K562 (cell line): Measurements from ENCODE around the gene FN3KRP. TPM values are rescaled to one million over a fixed set of nuclear protein-coding genes. Genes with fewer than 3 reads are reported as not detected.
A peak's percentile ranks its signal among the peaks of the same experiment; 100 is the strongest.

Experiments
- C11orf30 ChIP-seq: fragments of 450-650 bp; IDR thresholded peaks from 2 replicates; pipeline ENCODE4 v1.6.1; 2016; ENCODE audit warnings: low read depth, mild to moderate bottlenecking
- CREB1 ChIP-seq, 2 experiments: sonication (generic) in 1 of 2; formaldehyde crosslinking in 1 of 2; IDR thresholded peaks; 2 replicates each; pipeline versions ENCODE4 v1.6.1 to v1.8.0; 2012 to 2022; ENCODE audit warnings: inconsistent platforms in 1 of 2, mild to moderate bottlenecking in 1 of 2, missing genetic modification reagents in 1 of 2, moderate library complexity in 1 of 2
- HDAC1 ChIP-seq, 2 experiments: fragments of 450-650 bp; IDR thresholded peaks; 2 replicates each; pipeline ENCODE4 v1.6.1; 2016 to 2017; ENCODE audit warnings: inconsistent platforms in 1 of 2, mild to moderate bottlenecking in 1 of 2, moderate library complexity in 1 of 2
- MCM5 ChIP-seq: fragments of 450-650 bp; IDR thresholded peaks from 2 replicates; pipeline ENCODE4 v1.6.1; 2016; ENCODE audit warnings: low read depth
- RBM25 ChIP-seq: fragments of 200-400 bp; formaldehyde crosslinking; IDR thresholded peaks from 2 replicates; pipeline ENCODE4 v1.6.1; 2018; ENCODE audit warnings: low read length, low read depth, moderate library complexity; ENCODE audit not compliant: severe bottlenecking
- RFX5 ChIP-seq: IDR thresholded peaks from 2 replicates; pipeline ENCODE4 v1.6.1; 2011; ENCODE audit warnings: low read depth, mild to moderate bottlenecking, improper control_type of control experiment, low read length
- STAG1 ChIP-seq: sonication (generic); formaldehyde crosslinking; IDR thresholded peaks from 2 replicates; pipeline ENCODE4 v1.5.0; 2020; ENCODE audit warnings: missing genetic modification reagents, borderline replicate concordance
- TSC22D4 ChIP-seq: fragments of 450-650 bp; IDR thresholded peaks from 2 replicates; pipeline ENCODE4 v1.6.1; 2016; ENCODE audit warnings: missing genetic modification characterization, missing biosample characterization, control low read depth
- XRCC4 ChIP-seq: IDR thresholded peaks from one replicate; pipeline ENCODE4 v1.6.1; 2011; ENCODE audit not compliant: insufficient read depth, insufficient read length; ENCODE audit errors: extremely low read depth
- ZNF518B ChIP-seq: fragments of 250-450 bp; sonication (Bioruptor Pico); IDR thresholded peaks from 2 replicates; pipeline ENCODE4 v1.5.0; 2021; ENCODE audit warnings: mild to moderate bottlenecking, moderate library complexity
- ZNF584 ChIP-seq: fragments of 200-800 bp; sonication (Bioruptor generic); IDR thresholded peaks from 2 replicates; pipeline ENCODE4 v1.6.1; 2016; ENCODE audit warnings: low read depth, mild to moderate bottlenecking, missing genetic modification characterization, missing compliant biosample characterization
- polyA plus RNA-seq, 8 experiments: library from polyadenylated mRNA; depleted of rRNA in 4 of 8; stranded (reverse) in 5 of 8; unstranded in 3 of 8; fragments of >200 nt; fragmentation: Nextera tagmentation in 2 of 8; fragmentation: Illumina TruSeq in 1 of 8; extraction: Ambion mirVana in 2 of 8; extraction: Trizol in 1 of 8; gene quantifications; 2 replicates each; pipeline versions ENCODE4 v1.2.1 to v1.2.3, GENCODE V29; 2011 to 2014; ENCODE audit warnings: inconsistent platforms in 1 of 8, missing spikeins in 1 of 8
- total RNA-seq, 7 experiments: library from RNA; depleted of rRNA in 6 of 7; stranded (reverse); fragments of >200 nt in 6 of 7; fragmentation: Illumina TruSeq in 2 of 7; extraction: Trizol in 2 of 7; gene quantifications; 2 replicates each; pipeline versions ENCODE4 v1.2.1 to v1.2.3, GENCODE V29; 2011 to 2021; ENCODE audit warnings: low replicate concordance in 1 of 7
- TF ChIP-seq, protein P1 (sequence below): sonication (generic); formaldehyde crosslinking; IDR thresholded peaks from 2 replicates; pipeline ENCODE4 v1.8.1; 2023; ENCODE audit warnings: mild to moderate bottlenecking, missing genetic modification reagents
- TF ChIP-seq, protein P2 (sequence below), 2 experiments: IDR thresholded peaks in 1 of 2; conservative IDR thresholded peaks in 1 of 2; 2 replicates each; pipeline ENCODE4 v1.6.1; 2016; ENCODE audit warnings: low read depth in 2 of 2, mild to moderate bottlenecking in 1 of 2, missing compliant biosample characterization in 1 of 2, missing genetic modification characterization in 1 of 2, moderate library complexity in 1 of 2
- TF ChIP-seq, protein P3 (sequence below): fragments of 250-450 bp; sonication (Bioruptor Pico); IDR thresholded peaks from 2 replicates; pipeline ENCODE4 v1.4.0; 2020; ENCODE audit warnings: borderline replicate concordance

FN3KRP gene
- total and polyA plus RNA-seq, 9 of the 15 experiments (the other 6 are each of a cell fraction or from before 2014, with no cell fraction given): 2.0 to 32.1 (median 24.9) TPM

GRCh38 chr17:82698065-82698973, 18.2 kb upstream of the FN3KRP start, which contains the start of gene RAB40B (continued):
- TF ChIP-seq, protein P1, sequence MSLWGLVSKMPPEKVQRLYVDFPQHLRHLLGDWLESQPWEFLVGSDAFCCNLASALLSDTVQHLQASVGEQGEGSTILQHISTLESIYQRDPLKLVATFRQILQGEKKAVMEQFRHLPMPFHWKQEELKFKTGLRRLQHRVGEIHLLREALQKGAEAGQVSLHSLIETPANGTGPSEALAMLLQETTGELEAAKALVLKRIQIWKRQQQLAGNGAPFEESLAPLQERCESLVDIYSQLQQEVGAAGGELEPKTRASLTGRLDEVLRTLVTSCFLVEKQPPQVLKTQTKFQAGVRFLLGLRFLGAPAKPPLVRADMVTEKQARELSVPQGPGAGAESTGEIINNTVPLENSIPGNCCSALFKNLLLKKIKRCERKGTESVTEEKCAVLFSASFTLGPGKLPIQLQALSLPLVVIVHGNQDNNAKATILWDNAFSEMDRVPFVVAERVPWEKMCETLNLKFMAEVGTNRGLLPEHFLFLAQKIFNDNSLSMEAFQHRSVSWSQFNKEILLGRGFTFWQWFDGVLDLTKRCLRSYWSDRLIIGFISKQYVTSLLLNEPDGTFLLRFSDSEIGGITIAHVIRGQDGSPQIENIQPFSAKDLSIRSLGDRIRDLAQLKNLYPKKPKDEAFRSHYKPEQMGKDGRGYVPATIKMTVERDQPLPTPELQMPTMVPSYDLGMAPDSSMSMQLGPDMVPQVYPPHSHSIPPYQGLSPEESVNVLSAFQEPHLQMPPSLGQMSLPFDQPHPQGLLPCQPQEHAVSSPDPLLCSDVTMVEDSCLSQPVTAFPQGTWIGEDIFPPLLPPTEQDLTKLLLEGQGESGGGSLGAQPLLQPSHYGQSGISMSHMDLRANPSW (CRISPR knock-in tag): no peak
- TF ChIP-seq, protein P2, sequence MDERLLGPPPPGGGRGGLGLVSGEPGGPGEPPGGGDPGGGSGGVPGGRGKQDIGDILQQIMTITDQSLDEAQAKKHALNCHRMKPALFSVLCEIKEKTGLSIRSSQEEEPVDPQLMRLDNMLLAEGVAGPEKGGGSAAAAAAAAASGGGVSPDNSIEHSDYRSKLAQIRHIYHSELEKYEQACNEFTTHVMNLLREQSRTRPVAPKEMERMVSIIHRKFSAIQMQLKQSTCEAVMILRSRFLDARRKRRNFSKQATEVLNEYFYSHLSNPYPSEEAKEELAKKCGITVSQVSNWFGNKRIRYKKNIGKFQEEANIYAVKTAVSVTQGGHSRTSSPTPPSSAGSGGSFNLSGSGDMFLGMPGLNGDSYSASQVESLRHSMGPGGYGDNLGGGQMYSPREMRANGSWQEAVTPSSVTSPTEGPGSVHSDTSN (CRISPR knock-in tag; IDR thresholded peaks at IDR 0.05; ENCODE audit: low read depth): peak; percentile 88
- TF ChIP-seq, protein P2 (tag; conservative IDR thresholded peaks at IDR 0.05; ENCODE audit: low read depth): peak; percentile 93
- no peak for TF ChIP-seq HDAC1 (IDR thresholded peaks at IDR 0.05)
- no peak for TF ChIP-seq ZNF518B (CRISPR knock-in tag)
- TF ChIP-seq RBM25: peak; percentile 97
- TF ChIP-seq ZNF584 (CRISPR knock-in tag): no peak
- TF ChIP-seq C11orf30: no peak
- no peak for TF ChIP-seq MCM5
- no peak for TF ChIP-seq TSC22D4 (tag)
- TF ChIP-seq, protein P3, sequence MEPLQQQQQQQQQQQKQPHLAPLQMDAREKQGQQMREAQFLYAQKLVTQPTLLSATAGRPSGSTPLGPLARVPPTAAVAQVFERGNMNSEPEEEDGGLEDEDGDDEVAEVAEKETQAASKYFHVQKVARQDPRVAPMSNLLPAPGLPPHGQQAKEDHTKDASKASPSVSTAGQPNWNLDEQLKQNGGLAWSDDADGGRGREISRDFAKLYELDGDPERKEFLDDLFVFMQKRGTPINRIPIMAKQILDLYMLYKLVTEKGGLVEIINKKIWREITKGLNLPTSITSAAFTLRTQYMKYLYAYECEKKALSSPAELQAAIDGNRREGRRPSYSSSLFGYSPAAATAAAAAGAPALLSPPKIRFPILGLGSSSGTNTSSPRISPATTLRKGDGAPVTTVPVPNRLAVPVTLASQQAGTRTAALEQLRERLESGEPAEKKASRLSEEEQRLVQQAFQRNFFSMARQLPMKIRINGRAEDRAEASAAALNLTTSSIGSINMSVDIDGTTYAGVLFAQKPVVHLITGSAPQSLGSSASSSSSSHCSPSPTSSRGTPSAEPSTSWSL (CRISPR knock-in tag): no peak; the same call in 1 of the 2 replicates
- peak; percentile 81 for TF ChIP-seq RFX5
- no peak for TF ChIP-seq STAG1 (CRISPR knock-in tag)
- peak; percentile 81 for TF ChIP-seq CREB1 (IDR thresholded peaks at IDR 0.05)
- peak; percentile 86 for TF ChIP-seq CREB1 (CRISPR knock-in tag; IDR thresholded peaks at IDR 0.05)
- no peak for TF ChIP-seq XRCC4
